Measurements from ENCODE around the gene CYB5R2.

CYB5R2 gene

GRCh38 chr11:7636350-7636749, 37.0 kb downstream of the CYB5R2 start:
- no peak for DNase-seq

GRCh38 chr11:7635708-7636107, 37.6 kb downstream of the CYB5R2 start:
- DNase-seq: no peak

GRCh38 chr11:7635137-7635536, 38.2 kb downstream of the CYB5R2 start:
- DNase-seq: no peak

- DNase-seq: no peak
These were observed 41.1 kb downstream of the CYB5R2 start for GRCh38 chr11:7632211-7632610.

- DNase-seq: no peak
These were observed 43.3 kb downstream of the CYB5R2 start for GRCh38 chr11:7630002-7630401.

GRCh38 chr11:7628660-7629059, 44.6 kb downstream of the CYB5R2 start:
- DNase-seq: no peak

- DNase-seq: no peak
These were observed 50.6 kb downstream of the CYB5R2 start for GRCh38 chr11:7622721-7623120.

- no peak for DNase-seq
These were observed 51.7 kb downstream of the CYB5R2 start for GRCh38 chr11:7621554-7621953.

- DNase-seq: no peak
These were observed 52.2 kb downstream of the CYB5R2 start for GRCh38 chr11:7621090-7621489.

- no peak for DNase-seq
These were observed 54.0 kb downstream of the CYB5R2 start for GRCh38 chr11:7619322-7619721.

GRCh38 chr11:7617032-7617431, 56.3 kb downstream of the CYB5R2 start:
- no peak for DNase-seq
